H9 (cell line): ENCODE measurements around the gene SCGB1D1. TPM values are rescaled to one million over a fixed set of nuclear protein-coding genes. Genes with fewer than 3 reads are reported as not detected.

Source experiments
- DNase-seq: peaks from one replicate; pipeline ENCODE4 v3.0.0-alpha.2; 2017
- H2AFZ ChIP-seq: one replicate; pipeline ENCODE4 v1.6.1; 2013; ENCODE audit warnings: mild to moderate bottlenecking, low read length, control low read depth, moderate library complexity
- H2AK5ac ChIP-seq: 2 replicates; pipeline ENCODE4 v1.6.1; 2013; ENCODE audit warnings: low read length, control low read depth, mixed read lengths; ENCODE audit not compliant: insufficient read length
- H2BK120ac ChIP-seq: one replicate; pipeline ENCODE4 v1.6.1; 2013; ENCODE audit warnings: low read depth, mild to moderate bottlenecking, low read length, control low read depth, inconsistent platforms; ENCODE audit not compliant: poor library complexity, severe bottlenecking
- H2BK12ac ChIP-seq: 2 replicates; pipeline ENCODE4 v1.6.1; 2013; ENCODE audit warnings: low read length, control low read depth, mixed read lengths, low read depth; ENCODE audit not compliant: insufficient read length
- H2BK15ac ChIP-seq: 2 replicates; pipeline ENCODE4 v1.6.1; 2013; ENCODE audit warnings: low read depth, low read length, control low read depth
- H2BK20ac ChIP-seq: one replicate; pipeline ENCODE4 v1.6.1; 2013; ENCODE audit warnings: low read depth, mild to moderate bottlenecking, low read length, control low read depth, inconsistent platforms; ENCODE audit not compliant: poor library complexity, severe bottlenecking
- H2BK5ac ChIP-seq: 2 replicates; pipeline ENCODE4 v1.6.1; 2013; ENCODE audit warnings: low read length, control low read depth, mixed read lengths; ENCODE audit not compliant: insufficient read length
- H3K14ac ChIP-seq: 2 replicates; pipeline ENCODE4 v1.6.1; 2013; ENCODE audit warnings: low read length, control low read depth; ENCODE audit not compliant: insufficient read depth
- H3K18ac ChIP-seq: 2 replicates; pipeline ENCODE4 v1.6.1; 2013; ENCODE audit warnings: low read depth, mild to moderate bottlenecking, mixed read lengths, low read length, control low read depth; ENCODE audit not compliant: insufficient read length
- H3K23ac ChIP-seq: 2 replicates; pipeline ENCODE4 v1.6.1; 2013; ENCODE audit warnings: low read length, control low read depth, mixed read lengths, low read depth; ENCODE audit not compliant: insufficient read length
- H3K23me2 ChIP-seq: 2 replicates; pipeline ENCODE4 v1.6.1; 2013; ENCODE audit warnings: low read depth, mild to moderate bottlenecking, mixed read lengths, low read length, control low read depth; ENCODE audit not compliant: insufficient read length, poor library complexity, severe bottlenecking
- H3K27ac ChIP-seq: 2 replicates; pipeline ENCODE4 v1.5.1; 2013; ENCODE audit warnings: low read length, control low read depth, mixed read lengths, low read depth; ENCODE audit not compliant: insufficient read length
- H3K27me3 ChIP-seq: 2 replicates; pipeline ENCODE4 v1.6.1; 2013; ENCODE audit warnings: low read length, control low read depth, inconsistent platforms; ENCODE audit not compliant: insufficient read depth
- H3K4ac ChIP-seq: 2 replicates; pipeline ENCODE4 v1.6.1; 2013; ENCODE audit warnings: low read depth, mild to moderate bottlenecking, control low read depth, inconsistent platforms, low read length, moderate library complexity
- H3K4me1 ChIP-seq: 2 replicates; pipeline ENCODE4 v1.6.1; 2013; ENCODE audit warnings: low read length, control low read depth, inconsistent platforms; ENCODE audit not compliant: insufficient read depth
- H3K4me2 ChIP-seq: 2 replicates; pipeline ENCODE4 v1.6.1; 2013; ENCODE audit warnings: low read length, control low read depth, mixed read lengths; ENCODE audit not compliant: insufficient read length, insufficient read depth
- H3K56ac ChIP-seq: 2 replicates; pipeline ENCODE4 v1.6.1; 2013; ENCODE audit warnings: low read depth, mild to moderate bottlenecking, mixed read lengths, low read length, control low read depth; ENCODE audit not compliant: insufficient read length
- H3K79me1 ChIP-seq: 2 replicates; pipeline ENCODE4 v1.6.1; 2013; ENCODE audit warnings: low read depth, mild to moderate bottlenecking, moderate library complexity, low read length, control low read depth, inconsistent platforms; ENCODE audit not compliant: insufficient read depth, poor library complexity, severe bottlenecking
- H3K79me2 ChIP-seq: 2 replicates; pipeline ENCODE4 v1.6.1; 2013; ENCODE audit warnings: low read length, control low read depth, inconsistent platforms; ENCODE audit not compliant: insufficient read depth
- H3K9ac ChIP-seq: 2 replicates; pipeline ENCODE4 v1.6.1; 2013; ENCODE audit warnings: low read length, control low read depth, mixed read lengths; ENCODE audit not compliant: insufficient read length; ENCODE audit errors: extremely low read depth
- H3K9me3 ChIP-seq: one replicate; pipeline ENCODE4 v1.6.1; 2013; ENCODE audit warnings: low read depth, low read length, inconsistent platforms; ENCODE audit not compliant: control insufficient read depth
- H3T11ph ChIP-seq: one replicate; pipeline ENCODE4 v1.6.1; 2013; ENCODE audit warnings: mild to moderate bottlenecking, low read length, control low read depth, inconsistent platforms
- H4K20me1 ChIP-seq: one replicate; pipeline ENCODE4 v1.6.1; 2013; ENCODE audit not compliant: control insufficient read depth, insufficient read length, insufficient read depth
- H4K5ac ChIP-seq: 2 replicates; pipeline ENCODE4 v1.6.1; 2013; ENCODE audit warnings: low read depth, mild to moderate bottlenecking, mixed read lengths, low read length, control low read depth; ENCODE audit not compliant: insufficient read length
- H4K8ac ChIP-seq: replicated peaks from 2 replicates; pipeline ENCODE4 v1.6.1; 2013; ENCODE audit warnings: low read length, control low read depth, mixed read lengths, low read depth; ENCODE audit not compliant: insufficient read length
- H4K91ac ChIP-seq: 2 replicates; pipeline ENCODE4 v1.6.1; 2013; ENCODE audit warnings: low read depth, mild to moderate bottlenecking, moderate library complexity, mixed read lengths, low read length, control low read depth; ENCODE audit not compliant: insufficient read length
- H3K27ac Mint-ChIP-seq, 3 experiments: 2 replicates in 2 of 3; 3 replicates in 1 of 3; pipeline ENCODE4 v1.8.0; 2020 to 2021; ENCODE audit warnings: mixed read lengths in 3 of 3, mild to moderate bottlenecking in 1 of 3, moderate library complexity in 1 of 3
- H3K27me3 Mint-ChIP-seq: 2 replicates; pipeline ENCODE4 v1.8.0; 2021; ENCODE audit warnings: low read depth, mild to moderate bottlenecking, moderate library complexity, mixed read lengths
- H3K36me3 Mint-ChIP-seq, 3 experiments: 2 replicates in 2 of 3; 3 replicates in 1 of 3; pipeline ENCODE4 v1.8.0; 2020 to 2021; ENCODE audit warnings: low read depth in 3 of 3, mixed read lengths in 3 of 3; ENCODE audit not compliant: insufficient read depth in 1 of 3
- H3K4me1 Mint-ChIP-seq, 2 experiments: 2 replicates each; pipeline ENCODE4 v1.8.0; 2020; ENCODE audit warnings: mixed read lengths in 2 of 2
- H3K4me3 Mint-ChIP-seq, 2 experiments: 2 replicates in 1 of 2; 3 replicates in 1 of 2; pipeline ENCODE4 v1.8.0; 2020 to 2021; ENCODE audit warnings: mild to moderate bottlenecking in 2 of 2, mixed read lengths in 2 of 2, moderate library complexity in 1 of 2
- H3K9me3 Mint-ChIP-seq, 2 experiments: 2 replicates in 1 of 2; 3 replicates in 1 of 2; pipeline ENCODE4 v1.8.0; 2020; ENCODE audit warnings: mild to moderate bottlenecking in 2 of 2, mixed read lengths in 2 of 2, moderate library complexity in 1 of 2
- CTCF ChIP-seq: fragments of 200-600 bp; sonication (generic); conservative IDR thresholded peaks from 3 replicates; pipeline ENCODE4 v1.8.0; 2021; ENCODE audit warnings: antibody characterized with exemption, mild to moderate bottlenecking
- WGBS: extraction: QIAGEN DNeasy Blood & Tissue Kit; methylation state at CpG from one replicate; pipeline ENCODE4 v1.1.7; 2013; ENCODE audit warnings: missing lambda C conversion rate, low lambda C conversion rate, mixed read lengths; ENCODE audit not compliant: insufficient read length; ENCODE audit errors: extremely low coverage; 5-methylcytosine and 5-hydroxymethylcytosine counted together
- total RNA-seq: library from RNA; stranded (reverse); gene quantifications from 2 replicates; pipeline ENCODE4 v1.2.1, GENCODE V29; 2021

Gene SCGB1D1
- total RNA-seq, 1 experiment from 2014 or later: not detected

GRCh38 chr11:62148271-62148980 is 41.6 kb upstream of the SCGB1D1 start:
- no peak overlapping the region for H3K56ac ChIP-seq
- no peak overlapping the region for H3K27ac ChIP-seq
- H3K36me3 Mint-ChIP-seq: peaks cover 66 to 93% (median 91%) of the 10 kb centered on the region in 3 experiments
- H3K23me2 ChIP-seq: no peaks in the 10 kb centered on the region
- no peak overlapping the region for H2AFZ ChIP-seq
- no peak overlapping the region; a peak in 1 of 7 replicates for H3K27ac Mint-ChIP-seq
- H3K79me2 ChIP-seq: no peaks in the 10 kb centered on the region
- WGBS: no CpG with 5 or more reads among the region's 10 CpGs
- no peaks in the 10 kb centered on the region for H3K27me3 ChIP-seq
- no peak overlapping the region for H2AK5ac ChIP-seq
- no peak overlapping the region for H3T11ph ChIP-seq
- H4K91ac ChIP-seq: no peak overlapping the region
- H3K4ac ChIP-seq: no peak overlapping the region
- H2BK20ac ChIP-seq: no peak overlapping the region
- no peak overlapping the region for H4K8ac ChIP-seq
- no peak overlapping the region for H4K5ac ChIP-seq
- H2BK5ac ChIP-seq: no peak overlapping the region
- H2BK120ac ChIP-seq: no peak overlapping the region
- no peak overlapping the region for H3K4me2 ChIP-seq
- H3K18ac ChIP-seq: no peak overlapping the region
- H3K9me3 Mint-ChIP-seq: no peaks in the 10 kb centered on the region; a peak in 1 of 5 replicates
- no peak overlapping the region for H3K23ac ChIP-seq
- no peaks in the 10 kb centered on the region for H3K4me1 ChIP-seq
- H3K27me3 Mint-ChIP-seq: no peaks in the 10 kb centered on the region
- H3K9me3 ChIP-seq: no peaks in the 10 kb centered on the region
- H2BK15ac ChIP-seq: no peak overlapping the region
- H3K79me1 ChIP-seq: no peaks in the 10 kb centered on the region
- H4K20me1 ChIP-seq: no peaks in the 10 kb centered on the region
- TF ChIP-seq CTCF: no peak
- H3K4me3 Mint-ChIP-seq: no peak overlapping the region
- DNase-seq: no peak
- H3K9ac ChIP-seq: no peak overlapping the region
- no peaks in the 10 kb centered on the region for H3K4me1 Mint-ChIP-seq
- no peak overlapping the region for H3K14ac ChIP-seq
- no peak overlapping the region for H2BK12ac ChIP-seq
